ENCODE results near the gene ZNF236. TPM values are rescaled to one million over a fixed set of nuclear protein-coding genes. Genes with fewer than 3 reads are reported as not detected.

Gene ZNF236
- total RNA-seq, 4 donors from 2014 or later = 21.0 to 36.3 (median 31.8) TPM

DNA sequence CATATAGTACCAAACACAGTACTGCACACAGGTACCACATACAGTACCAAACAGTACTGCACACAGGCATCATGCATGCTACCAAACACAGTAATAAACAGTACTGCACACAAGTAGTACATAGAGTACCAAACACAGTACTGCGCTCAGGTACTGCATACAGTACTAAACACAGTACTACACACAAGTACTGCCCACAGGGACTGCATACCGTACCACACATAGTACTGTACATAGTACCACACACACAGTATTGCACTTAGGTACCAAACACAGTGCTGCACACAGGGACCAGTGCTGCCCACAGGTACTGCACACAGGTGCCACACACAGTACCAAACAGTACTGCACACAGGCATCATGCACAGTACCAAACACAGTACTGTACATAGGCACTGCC lies 74.9 kb downstream of the ZNF236 start:
- H3K27me3 ChIP-seq = no peaks in the 10 kb centered on the region
- peaks cover 0 to 5% (median 0%) of the 10 kb centered on the region in 4 donors for H3K9me3 ChIP-seq
- no peak for TF ChIP-seq CTCF (IDR thresholded peaks at IDR 0.05)
- no peak for TF ChIP-seq EP300 (IDR thresholded peaks at IDR 0.05)
- no peak for TF ChIP-seq POLR2A (IDR thresholded peaks at IDR 0.05)
- H3K27ac ChIP-seq = no peak overlapping the region
- 100% methylated on average over 2 of the region's 2 CpGs for WGBS, 2 donors
- DNase-seq (ENCODE audit: low spot score in 2 of 2) = no peak
- H3K4me3 ChIP-seq = no peak overlapping the region
- H3K4me1 ChIP-seq = no peaks in the 10 kb centered on the region
- H3K36me3 ChIP-seq = peaks cover 18 to 87% (median 27%) of the 10 kb centered on the region in 3 donors

GRCh38 chr18:76903386-76903785 lies 81.0 kb downstream of the ZNF236 start:
- Histone ChIP-seq H3K9me3 (peaks cover 0 to 5% (median 0%) of the 10 kb centered on the region in 4 donors), H3K36me3 (peaks cover 0 to 80% (median 4%) of the 10 kb centered on the region in 3 donors), H3K4me1 (no peaks in the 10 kb centered on the region), H3K27me3 (no peaks in the 10 kb centered on the region), H3K27ac (no peak overlapping the region), H3K4me3 (no peak overlapping the region)
- no peak for DNase-seq (ENCODE audit: low spot score in 2 of 2)
- 79 to 81% methylated on average over 6 of the region's 6 CpGs for WGBS, 2 donors
- TF ChIP-seq POLR2A (IDR thresholded peaks at IDR 0.05) (no peak), EP300 (IDR thresholded peaks at IDR 0.05) (no peak), CTCF (IDR thresholded peaks at IDR 0.05) (no peak)

DNA sequence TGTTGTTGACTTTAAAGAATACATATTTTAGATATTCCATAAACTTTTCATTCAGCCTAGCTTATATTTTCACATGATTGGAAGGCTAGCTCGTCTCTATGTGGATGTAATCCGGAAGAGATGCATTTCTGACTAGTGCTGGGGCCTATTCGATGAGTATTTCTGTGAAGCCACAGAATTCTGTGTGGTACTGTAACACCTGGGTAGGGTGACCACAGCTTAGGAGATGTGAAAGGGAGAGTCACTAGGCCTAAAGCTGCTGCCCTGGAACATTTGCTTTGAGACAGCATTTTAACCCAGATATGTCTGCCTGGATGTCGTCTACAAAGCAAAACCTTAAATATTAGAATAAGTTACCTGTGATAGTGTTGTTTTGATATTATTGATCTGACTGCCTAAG lies 83.5 kb downstream of the ZNF236 start:
- Histone ChIP-seq H3K27ac (no peak overlapping the region), H3K4me3 (no peak overlapping the region), H3K4me1 (no peaks in the 10 kb centered on the region), H3K27me3 (no peaks in the 10 kb centered on the region), H3K9me3 (peaks cover 0 to 2% (median 0%) of the 10 kb centered on the region in 4 donors), H3K36me3 (peaks cover 0 to 78% (median 4%) of the 10 kb centered on the region in 3 donors)
- no peak for DNase-seq (ENCODE audit: low spot score in 2 of 2)
- 91 to 96% methylated on average over 4 of the region's 4 CpGs for WGBS, 2 donors
- TF ChIP-seq POLR2A (IDR thresholded peaks at IDR 0.05) = no peak
- TF ChIP-seq EP300 (IDR thresholded peaks at IDR 0.05) = no peak
- no peak for TF ChIP-seq CTCF (IDR thresholded peaks at IDR 0.05)

DNA sequence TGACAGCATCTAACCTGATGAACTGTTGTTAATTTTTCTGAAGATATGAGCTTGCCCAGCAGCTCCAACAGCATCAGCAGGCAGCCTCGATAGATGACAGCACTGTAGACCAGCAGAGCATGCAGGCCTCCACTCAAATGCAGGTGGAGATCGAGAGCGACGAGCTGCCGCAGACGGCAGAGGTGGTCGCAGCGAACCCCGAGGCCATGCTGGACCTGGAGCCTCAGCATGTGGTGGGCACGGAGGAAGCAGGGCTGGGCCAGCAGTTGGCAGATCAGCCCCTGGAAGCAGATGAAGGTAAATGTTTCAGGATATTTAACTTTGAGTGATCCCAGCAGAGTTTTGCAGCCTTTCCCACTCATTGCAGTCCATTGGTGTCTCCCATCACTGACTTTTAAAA lies 85.9 kb downstream of the ZNF236 start:
- Histone ChIP-seq H3K4me3 (no peak overlapping the region), H3K9me3 (no peaks in the 10 kb centered on the region), H3K36me3 (peaks cover 0 to 78% (median 4%) of the 10 kb centered on the region in 3 donors), H3K27me3 (no peaks in the 10 kb centered on the region), H3K27ac (no peak overlapping the region), H3K4me1 (no peaks in the 10 kb centered on the region)
- no peak for DNase-seq (ENCODE audit: low spot score in 2 of 2)
- WGBS, 2 donors = 94 to 95% methylated on average over 10 of the region's 10 CpGs
- TF ChIP-seq CTCF (IDR thresholded peaks at IDR 0.05) (no peak), POLR2A (IDR thresholded peaks at IDR 0.05) (no peak), EP300 (IDR thresholded peaks at IDR 0.05) (no peak)

DNA sequence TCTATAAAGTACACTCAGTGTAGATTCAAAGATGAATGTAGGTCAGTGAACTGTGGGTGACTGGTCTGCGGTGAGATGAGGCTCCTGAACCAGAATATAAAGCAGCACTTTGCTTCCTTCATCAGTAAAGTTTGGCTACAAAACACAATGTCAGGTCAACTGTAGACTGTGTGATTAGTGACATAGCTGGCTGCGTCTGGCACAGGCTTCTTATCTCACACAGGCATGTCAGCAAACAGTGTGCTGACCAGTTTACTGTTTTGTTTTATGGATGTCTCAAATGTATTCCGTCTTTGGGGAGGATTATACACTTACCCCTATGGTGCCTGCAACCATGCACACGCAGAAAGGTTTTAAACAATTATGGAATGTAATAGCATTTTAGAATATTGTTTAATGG lies 87.1 kb downstream of the ZNF236 start:
- Histone ChIP-seq H3K4me3 (no peak overlapping the region), H3K4me1 (no peaks in the 10 kb centered on the region), H3K9me3 (no peaks in the 10 kb centered on the region), H3K27ac (no peak overlapping the region), H3K36me3 (peaks cover 0 to 89% (median 4%) of the 10 kb centered on the region in 3 donors), H3K27me3 (no peaks in the 10 kb centered on the region)
- TF ChIP-seq CTCF (IDR thresholded peaks at IDR 0.05) = no peak
- TF ChIP-seq EP300 (IDR thresholded peaks at IDR 0.05) = no peak
- no peak for TF ChIP-seq POLR2A (IDR thresholded peaks at IDR 0.05)
- no peak for DNase-seq (ENCODE audit: low spot score in 2 of 2)
- WGBS, 2 donors = 80 to 83% methylated on average over 4 of the region's 4 CpGs

Data from tibial nerve (tissue), 4 donors.